Panc1 (cell line): Measurements from ENCODE around the gene PGPEP1.

Source experiments
- POLR2AphosphoS5 ChIP-seq: IDR thresholded peaks from 2 replicates; pipeline ENCODE4 v1.6.1; 2012; ENCODE audit warnings: mild to moderate bottlenecking, low read depth, low read length, moderate library complexity
- TF ChIP-seq, protein P1 (sequence below): fragments of 450-650 bp; IDR thresholded peaks from 2 replicates; pipeline ENCODE4 v1.5.1; 2017; ENCODE audit warnings: mild to moderate bottlenecking
- TF ChIP-seq, protein P2 (sequence below), 2 experiments: IDR thresholded peaks; 2 replicates each; pipeline ENCODE4 v1.6.1; 2011 to 2012; ENCODE audit warnings: low read depth in 2 of 2, control low read depth in 1 of 2, low read length in 1 of 2, mild to moderate bottlenecking in 1 of 2, moderate library complexity in 1 of 2; ENCODE audit not compliant: insufficient read depth in 1 of 2

- TF ChIP-seq, protein P1, sequence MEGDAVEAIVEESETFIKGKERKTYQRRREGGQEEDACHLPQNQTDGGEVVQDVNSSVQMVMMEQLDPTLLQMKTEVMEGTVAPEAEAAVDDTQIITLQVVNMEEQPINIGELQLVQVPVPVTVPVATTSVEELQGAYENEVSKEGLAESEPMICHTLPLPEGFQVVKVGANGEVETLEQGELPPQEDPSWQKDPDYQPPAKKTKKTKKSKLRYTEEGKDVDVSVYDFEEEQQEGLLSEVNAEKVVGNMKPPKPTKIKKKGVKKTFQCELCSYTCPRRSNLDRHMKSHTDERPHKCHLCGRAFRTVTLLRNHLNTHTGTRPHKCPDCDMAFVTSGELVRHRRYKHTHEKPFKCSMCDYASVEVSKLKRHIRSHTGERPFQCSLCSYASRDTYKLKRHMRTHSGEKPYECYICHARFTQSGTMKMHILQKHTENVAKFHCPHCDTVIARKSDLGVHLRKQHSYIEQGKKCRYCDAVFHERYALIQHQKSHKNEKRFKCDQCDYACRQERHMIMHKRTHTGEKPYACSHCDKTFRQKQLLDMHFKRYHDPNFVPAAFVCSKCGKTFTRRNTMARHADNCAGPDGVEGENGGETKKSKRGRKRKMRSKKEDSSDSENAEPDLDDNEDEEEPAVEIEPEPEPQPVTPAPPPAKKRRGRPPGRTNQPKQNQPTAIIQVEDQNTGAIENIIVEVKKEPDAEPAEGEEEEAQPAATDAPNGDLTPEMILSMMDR, result no peak
- TF ChIP-seq POLR2AphosphoS5, result no peak
- TF ChIP-seq, protein P2, sequence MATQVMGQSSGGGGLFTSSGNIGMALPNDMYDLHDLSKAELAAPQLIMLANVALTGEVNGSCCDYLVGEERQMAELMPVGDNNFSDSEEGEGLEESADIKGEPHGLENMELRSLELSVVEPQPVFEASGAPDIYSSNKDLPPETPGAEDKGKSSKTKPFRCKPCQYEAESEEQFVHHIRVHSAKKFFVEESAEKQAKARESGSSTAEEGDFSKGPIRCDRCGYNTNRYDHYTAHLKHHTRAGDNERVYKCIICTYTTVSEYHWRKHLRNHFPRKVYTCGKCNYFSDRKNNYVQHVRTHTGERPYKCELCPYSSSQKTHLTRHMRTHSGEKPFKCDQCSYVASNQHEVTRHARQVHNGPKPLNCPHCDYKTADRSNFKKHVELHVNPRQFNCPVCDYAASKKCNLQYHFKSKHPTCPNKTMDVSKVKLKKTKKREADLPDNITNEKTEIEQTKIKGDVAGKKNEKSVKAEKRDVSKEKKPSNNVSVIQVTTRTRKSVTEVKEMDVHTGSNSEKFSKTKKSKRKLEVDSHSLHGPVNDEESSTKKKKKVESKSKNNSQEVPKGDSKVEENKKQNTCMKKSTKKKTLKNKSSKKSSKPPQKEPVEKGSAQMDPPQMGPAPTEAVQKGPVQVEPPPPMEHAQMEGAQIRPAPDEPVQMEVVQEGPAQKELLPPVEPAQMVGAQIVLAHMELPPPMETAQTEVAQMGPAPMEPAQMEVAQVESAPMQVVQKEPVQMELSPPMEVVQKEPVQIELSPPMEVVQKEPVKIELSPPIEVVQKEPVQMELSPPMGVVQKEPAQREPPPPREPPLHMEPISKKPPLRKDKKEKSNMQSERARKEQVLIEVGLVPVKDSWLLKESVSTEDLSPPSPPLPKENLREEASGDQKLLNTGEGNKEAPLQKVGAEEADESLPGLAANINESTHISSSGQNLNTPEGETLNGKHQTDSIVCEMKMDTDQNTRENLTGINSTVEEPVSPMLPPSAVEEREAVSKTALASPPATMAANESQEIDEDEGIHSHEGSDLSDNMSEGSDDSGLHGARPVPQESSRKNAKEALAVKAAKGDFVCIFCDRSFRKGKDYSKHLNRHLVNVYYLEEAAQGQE (IDR thresholded peaks at IDR 0.05; ENCODE audit: insufficient read depth in 1 of 2, low read depth in 2 of 2, low read length in 1 of 2), result no peak
Measured at GRCh38 chr19:18384775-18385174, 44.4 kb downstream of the PGPEP1 start.
